ENCODE results near the gene ZNF100.
"Not testable (repeated sequence)": the region's sequence is repeated elsewhere in the genome, so short reads cannot be mapped to it uniquely, and the experiment has no call there.

The ZNF100 gene

GRCh38 chr19:21758296-21758695 lies 9.1 kb downstream of the ZNF100 start:
- no peak for DNase-seq (ENCODE audit: low spot score)
- no peak for TF ChIP-seq CTCF (IDR thresholded peaks at IDR 0.05)
- H3K27ac ChIP-seq = no peak overlapping the region
- H3K4me3 ChIP-seq = no peak overlapping the region

DNA sequence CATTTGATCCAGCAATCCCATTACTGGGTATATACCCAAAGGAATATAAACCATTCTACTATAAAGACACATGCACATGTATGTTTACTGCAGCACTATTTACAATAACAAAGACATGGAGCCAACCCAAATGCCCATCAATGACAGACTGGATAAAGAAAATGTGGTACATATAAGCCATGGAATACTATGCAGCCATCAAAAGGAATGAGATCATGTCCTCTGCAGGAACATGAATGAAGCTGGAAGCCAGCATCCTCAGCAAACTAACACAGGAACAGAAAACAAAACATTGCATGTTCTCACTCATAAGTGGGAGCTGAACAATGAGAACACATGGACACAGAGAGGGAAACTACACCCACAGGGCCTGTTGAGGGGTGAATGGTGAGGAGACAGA lies 11.8 kb downstream of the ZNF100 start:
- not testable (repeated sequence) for H3K27ac ChIP-seq; DNase-seq (ENCODE audit: low spot score); H3K4me3 ChIP-seq

DNA sequence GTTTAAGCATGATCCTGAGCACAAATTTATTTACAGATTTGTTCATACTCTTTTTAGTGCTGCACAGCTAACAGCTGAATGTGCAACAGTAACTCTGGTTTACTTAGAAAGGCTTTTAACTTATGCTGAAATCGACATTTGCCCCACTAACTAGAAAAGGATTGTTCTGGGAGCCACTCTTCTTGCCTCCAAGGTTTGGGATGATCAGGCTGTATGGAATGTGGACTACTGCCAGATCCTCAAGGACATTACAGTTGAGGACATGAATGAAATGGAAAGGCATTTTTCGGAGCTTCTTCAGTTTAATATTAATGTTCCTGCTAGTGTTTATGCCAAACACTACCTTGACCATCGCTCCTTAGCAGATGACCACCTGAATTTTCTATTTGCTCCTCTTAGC lies 16.0 kb downstream of the ZNF100 start:
- no peak for TF ChIP-seq CTCF (IDR thresholded peaks at IDR 0.05)
- no peak overlapping the region for H3K27ac ChIP-seq

DNA sequence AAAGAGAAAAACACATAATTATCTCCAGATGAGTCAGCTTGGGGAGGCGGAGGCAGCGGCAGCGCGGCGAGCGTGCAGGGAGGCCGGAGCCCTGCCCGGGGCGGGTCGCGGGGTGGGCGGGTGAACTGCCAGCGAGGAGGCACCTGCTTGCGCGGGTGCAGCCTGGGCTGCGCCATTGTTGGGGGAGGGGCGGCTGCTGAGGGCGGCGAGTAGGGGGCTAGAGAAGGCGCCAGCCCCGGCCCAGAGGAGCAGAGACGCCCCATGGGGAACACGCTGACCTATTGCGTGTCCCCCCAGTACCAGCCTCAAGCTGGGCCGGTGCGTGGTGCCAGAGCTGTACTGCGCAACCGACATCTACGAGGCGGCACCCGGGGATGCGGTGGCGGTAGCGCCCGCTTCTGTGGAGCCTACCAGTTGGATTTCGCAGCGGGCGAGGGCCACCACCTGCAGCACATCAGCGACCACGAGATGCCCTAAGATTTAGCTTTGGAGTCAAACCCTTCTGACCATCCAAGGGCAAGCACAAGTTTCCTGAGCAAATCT lies 16.7 kb downstream of the ZNF100 start:
- no peak for TF ChIP-seq CTCF (IDR thresholded peaks at IDR 0.05)
- no peak for DNase-seq (ENCODE audit: low spot score)
- no peak overlapping the region for H3K27ac ChIP-seq
- no peak overlapping the region for H3K4me3 ChIP-seq

More for the DNA sequence above, 16.0 kb downstream of the ZNF100 start:
- H3K4me3 ChIP-seq = no peak overlapping the region
- DNase-seq (ENCODE audit: low spot score) = no peak

GRCh38 chr19:21749090-21749489 lies 18.3 kb downstream of the ZNF100 start:
- TF ChIP-seq CTCF (IDR thresholded peaks at IDR 0.05) = no peak
- Histone ChIP-seq H3K27ac (no peak overlapping the region), H3K4me3 (no peak overlapping the region)
- DNase-seq (ENCODE audit: low spot score) = no peak

- no peak for DNase-seq (ENCODE audit: low spot score)
- no peak overlapping the region for H3K4me3 ChIP-seq
- TF ChIP-seq CTCF (IDR thresholded peaks at IDR 0.05) = no peak
- no peak overlapping the region for H3K27ac ChIP-seq
Observed at GRCh38 chr19:21748088-21748487, 19.3 kb downstream of the ZNF100 start.

DNA sequence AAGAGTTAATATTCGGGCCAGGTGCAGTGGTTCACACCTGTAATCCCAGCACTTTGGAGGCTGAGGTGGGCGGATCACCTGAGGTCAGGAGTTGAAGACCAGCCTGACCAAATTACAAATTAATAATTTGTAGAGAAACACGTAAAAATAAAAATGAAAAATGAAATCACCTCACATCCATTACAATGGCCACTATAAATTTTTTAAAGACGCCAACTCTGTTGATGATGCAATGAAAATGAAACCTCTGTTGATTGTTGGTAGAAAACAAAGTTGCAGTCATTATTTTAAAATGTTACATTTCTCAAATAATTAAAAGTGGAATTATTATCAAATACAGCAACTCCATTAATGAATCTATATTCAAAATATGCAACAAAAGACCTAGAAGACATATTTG lies 26.8 kb downstream of the ZNF100 start:
- TF ChIP-seq CTCF (IDR thresholded peaks at IDR 0.05) = no peak
- Histone ChIP-seq H3K27ac (no peak overlapping the region), H3K4me3 (no peak overlapping the region)
- no peak for DNase-seq (ENCODE audit: low spot score)

- H3K27ac ChIP-seq; DNase-seq (ENCODE audit: low spot score): not testable (repeated sequence)
- peak overlapping the region; percentile 28 for H3K4me3 ChIP-seq
Observed at GRCh38 chr19:21726942-21727747, 40.2 kb downstream of the ZNF100 start.

Measured in coronary artery (tissue), 2 donors.